Medulla oblongata (tissue), 1 donor: ENCODE measurements around the gene TFR2.
"Not testable (repeated sequence)": the region's sequence is repeated elsewhere in the genome, so short reads cannot be mapped to it uniquely, and the experiment has no call there.

ENCODE experiments used
- DNase-seq: peaks from one replicate; pipeline ENCODE4 v3.0.0-alpha.2; 2015; ENCODE audit errors: extremely low spot score

Gene TFR2

DNA sequence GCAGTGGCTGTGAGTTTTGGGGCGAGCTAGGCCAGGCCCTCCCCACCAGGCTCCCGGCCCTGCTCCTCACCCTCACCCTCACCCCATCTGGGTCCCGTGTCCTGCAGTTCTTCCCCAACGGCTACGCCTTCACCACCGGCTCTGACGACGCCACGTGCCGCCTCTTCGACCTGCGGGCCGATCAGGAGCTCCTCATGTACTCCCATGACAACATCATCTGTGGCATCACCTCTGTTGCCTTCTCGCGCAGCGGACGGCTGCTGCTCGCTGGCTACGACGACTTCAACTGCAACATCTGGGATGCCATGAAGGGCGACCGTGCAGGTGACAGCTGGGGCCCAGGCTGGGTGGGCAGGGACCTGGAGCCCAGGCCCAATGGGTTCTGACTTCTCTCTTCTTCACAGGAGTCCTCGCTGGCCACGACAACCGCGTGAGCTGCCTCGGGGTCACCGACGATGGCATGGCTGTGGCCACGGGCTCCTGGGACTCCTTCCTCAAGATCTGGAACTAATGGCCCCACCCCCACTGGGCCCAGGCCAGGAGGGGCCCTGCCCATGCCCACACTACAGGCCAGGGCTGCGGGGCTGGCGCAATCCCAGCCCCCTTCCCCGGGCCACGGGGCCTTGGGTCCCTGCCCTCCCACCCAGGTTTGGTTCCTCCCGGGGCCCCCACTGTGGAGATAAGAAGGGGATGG, 37.1 kb upstream of the TFR2 start:
- DNase-seq = no peak

DNA sequence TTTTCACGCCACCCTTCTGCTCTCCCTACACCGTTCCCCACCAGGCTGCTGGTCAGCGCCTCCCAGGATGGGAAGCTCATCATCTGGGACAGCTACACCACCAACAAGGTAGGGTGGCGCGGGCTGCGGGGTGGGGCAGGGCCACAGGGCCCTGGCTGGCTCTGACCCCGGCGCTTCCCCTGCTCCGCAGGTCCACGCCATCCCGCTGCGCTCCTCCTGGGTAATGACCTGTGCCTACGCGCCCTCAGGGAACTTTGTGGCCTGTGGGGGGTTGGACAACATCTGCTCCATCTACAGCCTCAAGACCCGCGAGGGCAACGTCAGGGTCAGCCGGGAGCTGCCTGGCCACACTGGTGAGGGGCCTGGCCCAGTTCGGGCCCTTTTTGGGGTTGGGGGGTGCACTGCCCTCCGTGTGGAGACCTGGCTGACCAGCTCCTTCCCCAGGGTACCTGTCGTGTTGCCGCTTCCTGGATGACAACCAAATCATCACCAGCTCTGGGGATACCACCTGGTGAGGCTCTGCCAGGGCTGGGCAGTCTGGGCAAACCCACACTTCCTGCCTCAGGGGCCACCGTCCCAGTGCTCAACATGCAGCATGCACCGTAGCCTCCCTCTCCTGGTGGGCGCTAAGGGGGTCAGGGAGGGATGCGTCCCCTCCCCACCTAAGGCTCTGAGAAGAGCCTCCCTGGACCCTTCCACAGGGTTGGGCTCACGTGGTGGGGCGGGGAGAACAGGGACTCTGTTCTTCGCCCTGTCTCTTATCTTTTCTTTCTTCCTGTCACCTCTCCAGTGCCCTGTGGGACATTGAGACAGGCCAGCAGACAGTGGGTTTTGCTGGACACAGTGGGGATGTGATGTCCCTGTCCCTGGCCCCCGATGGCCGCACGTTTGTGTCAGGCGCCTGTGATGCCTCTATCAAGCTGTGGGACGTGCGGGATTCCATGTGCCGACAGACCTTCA, 36.2 kb upstream of the TFR2 start:
- no peak for DNase-seq

DNA sequence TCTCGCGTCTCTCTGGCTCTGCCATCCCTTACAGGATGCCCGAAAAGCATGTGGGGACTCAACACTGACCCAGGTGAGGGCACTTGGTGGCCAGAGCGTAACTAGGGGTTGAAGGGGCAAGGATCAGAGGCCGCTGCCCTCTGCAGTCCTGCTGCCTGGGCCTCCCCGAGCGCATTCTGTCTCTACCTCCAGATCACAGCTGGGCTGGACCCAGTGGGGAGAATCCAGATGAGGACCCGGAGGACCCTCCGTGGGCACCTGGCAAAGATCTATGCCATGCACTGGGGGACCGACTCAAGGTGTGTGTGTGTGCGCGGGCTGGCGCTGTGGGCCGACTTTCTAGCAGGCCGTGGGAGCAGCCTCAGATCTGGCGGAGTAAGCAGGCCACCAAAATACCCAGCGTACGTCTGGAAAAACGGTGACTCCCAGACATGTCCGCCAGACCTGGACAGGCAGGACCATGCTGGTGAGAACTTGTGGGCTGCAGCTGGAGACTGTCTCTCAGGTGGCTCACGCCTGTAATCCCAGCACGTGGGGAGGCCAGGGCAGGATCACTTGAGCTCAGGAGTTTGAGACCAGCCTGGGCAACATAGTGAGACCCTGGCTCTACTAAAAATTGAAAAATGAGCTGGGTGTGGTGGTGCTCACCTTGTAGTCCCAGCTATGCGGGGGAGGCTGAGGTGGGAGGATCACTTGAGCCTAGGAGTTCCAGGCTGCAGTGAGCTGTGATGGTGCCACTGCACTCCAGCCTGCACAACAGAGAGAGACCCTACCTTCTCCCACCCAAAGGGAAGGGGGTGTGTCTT, 35.4 kb upstream of the TFR2 start:
- DNase-seq = no peak

DNA sequence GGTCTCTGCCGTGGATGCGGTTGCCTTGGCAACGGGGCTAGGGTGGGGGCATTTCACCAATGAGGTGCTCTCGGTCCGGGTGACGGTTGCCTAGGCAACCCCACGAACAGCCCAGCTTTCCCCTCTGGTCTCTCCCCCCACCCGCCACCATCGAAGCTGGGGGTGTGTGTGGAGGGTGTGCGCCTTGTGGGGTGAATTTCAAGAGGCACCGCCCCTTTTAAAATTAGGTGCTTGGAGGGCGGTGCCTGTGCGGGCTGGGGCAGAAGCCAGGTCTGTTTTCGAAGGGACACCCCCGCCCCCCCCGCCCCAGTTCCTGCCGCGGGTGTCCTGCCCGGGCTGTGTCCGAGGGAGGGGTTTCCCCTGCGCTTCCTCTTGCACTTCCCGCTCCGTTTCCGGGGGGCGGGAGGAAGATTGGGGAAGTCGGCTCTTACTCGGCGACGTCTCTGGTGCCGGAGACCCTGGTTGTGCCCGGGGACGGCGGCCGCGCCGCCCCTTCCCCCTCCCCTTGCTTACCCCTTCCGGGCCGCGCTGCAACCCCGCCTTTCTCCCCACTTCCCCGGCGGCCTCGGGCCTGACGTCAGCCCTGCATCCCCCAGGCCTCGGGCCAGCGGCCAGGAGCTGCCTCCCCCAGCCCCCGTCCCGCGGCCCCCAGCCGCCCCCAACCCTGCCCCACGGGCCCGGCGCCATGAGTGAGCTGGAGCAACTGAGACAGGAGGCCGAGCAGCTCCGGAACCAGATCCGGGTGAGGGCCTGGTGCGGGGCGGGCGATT, 34.4 kb upstream of the TFR2 start:
- peak; percentile 82 for DNase-seq

DNA sequence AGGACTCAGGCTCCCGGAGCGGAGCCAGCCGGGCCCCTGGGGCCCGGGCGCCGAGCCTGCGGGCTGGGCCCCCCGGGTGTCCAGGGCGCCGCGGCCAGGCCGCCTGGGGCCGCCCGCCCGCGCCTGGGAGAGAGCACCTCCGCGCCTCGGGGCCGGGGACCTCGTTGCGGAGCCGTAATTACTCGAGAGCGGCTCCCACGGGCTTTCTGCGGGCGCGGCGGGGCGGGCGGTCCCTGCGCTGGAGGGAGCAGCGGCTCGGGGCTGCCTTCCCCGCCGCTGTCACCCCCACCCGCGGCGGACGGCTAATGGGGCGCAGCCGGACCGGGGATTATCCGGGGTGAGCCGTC, 33.7 kb upstream of the TFR2 start:
- no peak for DNase-seq

DNA sequence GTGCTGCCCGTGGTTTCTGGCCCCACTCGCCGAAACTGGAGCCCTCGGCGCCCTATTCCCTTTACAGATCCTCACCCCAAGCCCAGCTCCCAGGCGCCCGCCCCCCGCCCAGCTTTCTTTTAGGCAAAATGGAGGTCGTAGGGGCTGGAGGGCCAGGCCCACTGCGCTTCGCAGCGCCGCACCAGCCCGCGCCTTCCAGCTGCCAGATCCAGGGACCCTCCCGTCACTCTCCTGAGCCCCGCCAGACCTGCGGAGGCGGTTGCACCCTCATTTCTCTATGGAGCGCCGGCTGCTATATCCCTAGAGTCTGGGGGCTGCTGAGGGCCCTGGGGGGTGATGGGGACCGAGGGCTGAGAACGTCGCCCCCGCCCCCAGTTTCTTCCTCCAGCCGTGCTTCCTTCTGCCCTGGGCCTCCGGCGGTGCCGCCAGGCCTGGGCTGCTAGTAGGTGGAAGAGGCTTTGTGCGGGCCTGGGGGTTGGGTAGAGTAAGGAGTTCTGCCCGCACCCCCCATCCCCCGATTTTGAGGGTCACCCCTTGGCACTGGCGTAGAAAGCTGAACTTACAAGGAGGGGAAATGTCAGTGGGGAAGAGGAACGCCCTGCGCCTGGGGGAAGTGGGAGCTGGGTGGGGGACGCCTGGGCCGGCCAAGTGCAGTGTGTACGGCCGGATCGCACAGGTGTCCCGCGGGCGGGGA, 33.2 kb upstream of the TFR2 start:
- peak; percentile 16 for DNase-seq

DNA sequence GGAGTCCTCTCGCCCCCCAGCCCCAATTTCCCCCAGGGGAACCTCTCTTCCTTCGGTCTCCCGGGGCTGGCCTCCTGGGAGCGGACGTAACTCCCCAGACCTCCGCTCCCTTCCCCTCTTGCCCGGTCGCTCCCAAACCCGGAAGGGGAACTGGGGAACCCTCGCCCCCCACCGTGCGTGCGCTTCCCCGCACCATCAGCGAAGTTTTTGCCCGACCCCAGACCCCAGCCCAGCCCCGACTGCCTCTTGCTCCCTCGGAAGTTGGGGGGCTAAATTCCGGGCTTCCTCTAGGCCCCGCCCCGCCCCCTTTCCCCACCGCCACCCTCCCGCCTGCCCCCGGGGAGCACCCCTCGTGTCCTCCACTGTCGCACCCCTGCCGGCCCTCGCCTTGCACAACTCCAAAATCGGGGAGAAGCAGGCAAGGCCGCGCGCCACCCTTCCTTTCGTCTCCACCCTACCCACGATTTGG, 32.6 kb upstream of the TFR2 start:
- DNase-seq = peak; percentile 42

DNA sequence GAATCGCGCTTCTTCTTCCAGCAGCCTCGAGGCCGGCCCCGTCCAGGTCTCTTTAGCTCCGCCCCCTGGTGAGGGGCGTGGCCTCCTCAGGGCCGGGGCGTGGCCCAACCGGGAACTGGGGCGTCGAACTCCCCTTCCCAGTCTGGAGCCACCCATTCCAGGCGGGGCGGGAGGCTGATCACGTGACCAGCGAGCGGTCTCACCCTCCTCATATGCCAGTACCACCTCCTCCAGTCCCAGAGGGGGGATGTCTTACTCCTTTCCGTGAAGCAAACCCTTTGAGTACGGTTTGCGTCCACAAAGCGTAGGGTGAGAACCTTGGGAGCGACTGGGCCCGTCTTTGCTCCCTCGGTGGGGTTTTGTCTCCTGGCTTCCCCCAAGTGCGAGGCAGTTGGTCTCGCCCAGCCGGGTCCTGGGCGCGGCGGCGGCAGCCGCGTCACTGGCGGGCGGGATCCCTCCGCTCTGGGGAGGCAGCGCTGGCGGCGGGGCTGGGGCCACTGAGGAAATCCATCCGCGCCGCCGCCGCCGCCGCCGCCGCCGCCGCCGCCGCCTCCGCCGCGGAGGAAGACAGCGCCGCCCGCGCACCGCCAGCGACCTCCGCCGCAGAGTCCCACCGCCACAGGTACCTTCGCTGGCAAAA, 32.1 kb upstream of the TFR2 start, which contains the start of gene GNB2:
TSS of gene GNB2 (plus strand) at position 439 of the 640 bp plus-strand sequence. CDS start 2,526 bp downstream, outside the sequence.
- DNase-seq = peak; percentile 99

DNA sequence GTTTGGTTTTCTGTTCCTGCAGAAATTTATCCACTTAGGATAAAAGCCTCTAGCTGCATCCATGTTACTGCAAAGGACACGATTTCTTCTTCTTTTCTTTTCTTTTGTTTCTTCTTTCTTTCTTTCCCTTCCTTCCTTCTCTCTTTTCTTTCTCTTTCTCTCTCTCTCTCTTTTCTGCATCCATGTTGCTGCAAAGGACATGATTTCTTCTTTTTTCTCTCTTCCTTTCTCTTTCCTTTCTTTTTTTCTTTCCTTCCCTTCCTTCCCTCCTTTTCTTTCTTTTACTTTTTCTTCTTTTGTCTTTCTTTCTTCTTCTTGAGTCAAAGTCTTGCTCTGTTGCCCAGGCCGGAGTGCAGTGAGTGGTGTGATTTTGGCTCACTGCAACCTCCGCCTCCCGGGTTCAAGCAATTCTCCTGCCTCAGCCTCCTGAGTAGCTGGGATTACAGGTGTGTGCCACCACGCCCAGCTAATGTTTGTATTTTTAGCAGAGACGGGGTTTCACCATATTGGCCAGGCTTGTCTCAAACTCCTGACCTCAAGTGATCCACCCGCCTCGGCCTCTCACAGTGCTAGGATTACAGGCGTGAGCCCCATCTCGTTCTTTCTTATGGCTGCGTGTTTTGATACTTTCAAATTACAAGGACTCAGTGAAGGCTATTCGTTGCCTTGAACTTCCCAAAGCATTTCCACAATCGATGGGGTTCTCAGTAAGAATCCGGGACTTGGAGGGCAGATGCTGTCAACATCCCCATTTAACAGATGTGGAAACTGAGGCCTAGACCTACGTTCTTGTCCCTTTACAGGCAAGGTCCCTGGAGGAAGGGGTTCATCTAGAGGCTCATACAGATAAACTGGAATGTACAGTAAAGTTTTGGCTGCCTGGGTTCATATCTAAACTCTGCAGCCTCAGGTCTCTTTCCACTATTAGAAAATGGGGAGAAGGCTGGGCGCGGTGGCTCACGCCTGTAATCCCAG, 30.3 kb upstream of the TFR2 start:
- no peak for DNase-seq

DNA sequence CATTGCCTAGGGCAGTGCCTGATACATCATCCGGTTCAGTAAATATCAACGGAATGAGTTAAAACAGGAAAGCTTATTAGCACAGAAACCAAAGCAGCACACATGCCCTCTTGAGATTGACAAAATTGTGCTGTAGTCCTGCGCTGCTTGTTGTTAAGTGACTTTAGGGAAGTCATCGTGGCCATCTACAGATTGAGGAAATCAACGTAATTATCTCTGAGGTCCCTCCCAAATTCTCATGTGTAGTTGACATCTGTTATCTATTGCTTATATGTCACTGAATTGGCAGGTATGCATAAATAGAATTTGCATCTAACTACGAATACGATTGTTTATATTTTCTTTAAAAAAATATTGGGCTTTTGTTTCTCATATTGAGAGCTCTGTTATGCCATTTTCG, 28.7 kb upstream of the TFR2 start:
- no peak for DNase-seq

DNA sequence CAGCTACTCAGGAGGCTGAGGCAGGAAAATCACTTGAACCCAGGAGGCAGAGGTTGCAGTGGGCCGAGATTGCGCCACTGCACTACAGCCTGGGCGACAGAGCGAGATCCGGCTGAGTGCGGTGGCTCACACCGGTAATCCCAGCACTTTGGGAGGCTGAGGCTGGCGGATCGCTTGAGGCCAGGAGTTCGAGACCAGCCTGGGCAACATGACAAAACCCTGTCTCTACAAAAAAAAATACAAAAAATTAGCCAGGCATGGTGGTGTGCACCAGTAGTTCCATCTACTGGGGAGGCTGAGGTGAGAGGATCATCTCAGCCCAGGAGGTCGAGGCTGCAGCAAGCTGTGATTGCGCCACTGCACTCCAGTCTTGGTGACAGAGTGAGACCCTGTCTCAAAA, 27.8 kb upstream of the TFR2 start:
- not testable (repeated sequence) for DNase-seq

DNA sequence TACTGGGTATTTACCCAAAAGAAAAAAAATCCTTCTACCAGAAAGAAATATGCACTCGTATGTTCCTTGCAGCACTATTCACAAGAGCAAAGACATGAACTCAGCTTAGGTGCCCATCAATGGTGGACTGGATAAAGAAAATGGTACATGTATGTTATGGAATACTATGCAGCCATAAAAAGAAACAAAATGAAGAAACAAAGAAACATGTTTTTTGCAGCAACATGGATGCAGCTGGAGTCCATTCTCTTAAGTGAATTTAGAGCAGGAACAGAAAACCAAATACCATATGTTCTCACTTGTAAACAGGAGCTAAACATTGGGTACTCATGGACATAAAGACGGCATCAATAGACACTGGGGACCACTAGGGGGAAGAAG, 26.7 kb upstream of the TFR2 start:
- no peak for DNase-seq

DNA sequence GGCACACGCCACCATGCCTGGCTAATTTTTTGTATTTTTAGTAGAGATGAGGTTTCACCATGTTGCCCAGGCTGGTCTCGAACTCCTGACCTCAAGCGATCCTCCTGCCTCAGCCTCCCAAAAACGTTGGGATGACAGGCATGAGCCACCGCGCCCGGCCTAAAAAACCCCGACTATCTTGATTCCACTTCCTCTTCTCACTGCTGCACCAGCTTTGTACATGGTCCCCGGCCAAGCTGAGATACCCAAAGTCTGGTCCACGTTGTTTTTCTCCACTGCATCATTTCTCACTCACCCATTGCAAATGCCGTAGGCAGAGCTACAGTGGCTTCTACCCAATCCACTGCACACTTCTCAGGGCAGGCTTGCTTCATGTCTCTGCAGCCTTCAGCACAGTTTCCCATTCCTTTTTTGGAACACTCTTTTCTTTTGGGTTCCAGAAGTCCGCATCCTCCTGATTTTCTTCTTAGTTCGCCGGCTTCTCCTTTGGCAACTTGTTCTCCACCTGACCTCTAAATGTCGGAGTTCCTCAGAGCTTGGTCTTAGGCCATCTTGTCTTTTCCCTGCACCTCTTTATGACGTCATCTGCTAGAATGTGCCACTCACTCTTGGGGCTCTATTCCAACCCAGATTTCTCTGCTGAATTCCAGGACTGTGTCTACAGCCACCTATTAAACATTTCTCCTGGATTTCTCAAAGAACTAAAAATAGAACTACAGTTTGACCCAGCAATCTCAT, 26.1 kb upstream of the TFR2 start:
- DNase-seq = no peak

DNA sequence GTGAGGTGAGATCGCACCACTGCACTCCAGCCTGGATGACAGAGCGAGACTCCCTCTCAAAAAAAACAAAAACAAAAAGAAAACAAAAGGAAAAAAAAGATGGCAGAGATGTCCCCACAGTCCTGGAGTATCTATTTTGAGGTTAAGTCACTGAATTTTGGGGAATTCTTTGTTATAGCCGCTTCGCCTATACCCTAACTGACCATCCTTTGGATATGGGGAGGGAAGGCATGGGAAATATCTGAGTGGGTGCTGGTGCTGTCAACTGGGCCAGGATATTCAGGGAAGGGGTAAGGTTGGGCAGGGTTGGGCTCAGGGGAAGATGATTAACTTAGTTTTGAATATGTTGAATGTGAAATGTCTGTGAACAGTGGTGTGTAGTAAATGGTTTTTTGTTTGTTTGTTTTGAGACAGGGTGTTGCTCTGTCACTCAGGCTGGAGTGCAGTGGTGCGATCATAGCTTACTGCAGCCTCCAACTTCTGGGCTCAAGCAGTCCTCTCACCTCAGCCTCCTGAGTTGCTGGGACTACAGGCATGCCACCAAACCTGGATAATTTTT, 23.9 kb upstream of the TFR2 start:
- no peak for DNase-seq

DNA sequence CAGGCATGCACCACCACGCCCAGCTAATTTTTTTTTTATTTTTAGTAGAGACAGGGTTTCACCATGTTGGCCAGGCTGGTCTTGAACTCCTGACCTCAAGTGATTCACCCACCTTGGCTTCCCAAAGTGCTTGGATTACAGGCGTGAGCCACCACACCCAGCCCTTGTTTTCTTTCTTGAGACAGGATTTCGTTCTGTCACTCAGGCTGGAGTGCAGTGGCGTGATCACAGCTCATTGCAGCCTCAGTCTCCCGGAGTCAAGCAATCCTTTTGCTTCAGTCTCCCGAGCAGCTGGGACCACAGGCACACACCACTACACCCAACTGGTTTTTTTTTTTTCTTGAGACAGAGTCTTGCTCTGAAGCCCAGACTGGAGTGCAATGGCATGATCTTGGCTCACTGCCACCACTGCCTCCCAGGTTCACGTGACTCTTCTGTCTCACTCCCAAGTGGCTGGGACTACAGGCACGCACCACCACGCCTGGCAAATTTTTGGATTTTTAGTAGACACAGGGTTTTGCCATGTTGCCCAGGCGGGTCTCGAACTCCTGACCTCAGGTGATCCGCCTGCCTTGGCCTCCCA, 20.9 kb upstream of the TFR2 start:
- not testable (repeated sequence) for DNase-seq

DNA sequence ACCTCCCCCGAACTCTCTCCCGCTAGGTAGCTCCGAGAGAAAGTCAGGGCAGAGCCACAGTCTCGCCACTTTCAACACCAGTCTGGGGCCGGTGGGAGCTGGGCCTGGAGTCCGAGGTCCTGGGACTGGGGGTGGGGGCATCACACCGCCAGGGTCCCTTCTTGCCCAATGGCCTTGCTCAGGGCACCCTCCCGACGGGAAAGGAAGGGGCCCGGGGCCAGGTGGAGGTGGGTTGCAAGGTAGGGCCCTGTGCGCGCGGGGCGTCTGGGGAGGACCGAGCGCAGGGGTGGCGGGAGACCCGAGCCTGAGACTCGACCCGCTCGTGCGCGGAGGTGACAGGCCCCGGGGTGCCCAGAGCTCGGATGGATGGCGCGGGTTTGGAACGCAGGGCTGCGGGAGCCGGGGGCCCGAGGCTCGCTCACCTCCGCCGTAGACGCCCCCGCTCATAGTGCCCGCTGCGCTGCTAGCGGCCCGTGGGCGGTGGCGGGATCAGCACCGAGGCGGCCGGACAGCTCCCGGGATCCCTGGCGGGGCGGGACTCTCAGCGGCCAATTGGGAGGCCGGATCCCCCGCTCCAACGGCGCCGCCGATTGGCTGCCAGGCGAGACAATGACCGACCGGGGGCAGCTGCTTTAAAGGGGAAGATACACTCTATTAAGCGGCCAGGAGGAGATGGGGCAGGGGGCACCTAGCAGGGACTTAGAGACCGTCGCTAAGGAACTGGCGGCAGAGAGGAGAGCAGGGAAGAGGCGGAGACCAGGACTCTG, 14.7 kb upstream of the TFR2 start, which contains the start of gene ACTL6B:
TSS of gene ACTL6B (minus strand) at position 541 of the 767 bp plus-strand sequence. CDS start at position 447, 94 bp downstream.
- DNase-seq = peak; percentile 30
